ENCODE measurements around the gene MAP3K19.
"Not testable (repeated sequence)": the region's sequence is repeated elsewhere in the genome, so short reads cannot be mapped to it uniquely, and the experiment has no call there.

DNA sequence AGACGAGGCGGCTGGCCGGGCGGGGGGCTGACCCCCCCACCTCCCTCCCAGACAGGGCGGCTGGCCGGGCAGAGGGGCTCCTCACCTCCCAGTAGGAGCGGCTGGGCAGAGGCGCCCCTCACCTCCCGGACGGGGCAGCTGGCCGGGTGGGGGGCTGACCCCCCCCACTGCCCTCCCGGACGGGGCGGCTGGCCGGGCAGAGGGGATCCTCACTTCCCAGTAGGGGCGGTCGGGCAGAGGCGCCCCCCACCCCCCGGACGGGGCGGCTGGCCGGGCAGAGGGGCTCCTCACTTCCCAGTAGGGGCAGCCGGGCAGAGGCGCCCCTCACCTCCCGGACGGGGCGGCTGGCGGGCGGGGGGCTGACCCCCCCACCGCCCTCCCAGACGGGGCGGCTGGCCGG lies 14.0 kb downstream of the MAP3K19 start:
- not testable (repeated sequence) for TF ChIP-seq POLR2A (IDR thresholded peaks at IDR 0.05)
- TF ChIP-seq, protein P1, sequence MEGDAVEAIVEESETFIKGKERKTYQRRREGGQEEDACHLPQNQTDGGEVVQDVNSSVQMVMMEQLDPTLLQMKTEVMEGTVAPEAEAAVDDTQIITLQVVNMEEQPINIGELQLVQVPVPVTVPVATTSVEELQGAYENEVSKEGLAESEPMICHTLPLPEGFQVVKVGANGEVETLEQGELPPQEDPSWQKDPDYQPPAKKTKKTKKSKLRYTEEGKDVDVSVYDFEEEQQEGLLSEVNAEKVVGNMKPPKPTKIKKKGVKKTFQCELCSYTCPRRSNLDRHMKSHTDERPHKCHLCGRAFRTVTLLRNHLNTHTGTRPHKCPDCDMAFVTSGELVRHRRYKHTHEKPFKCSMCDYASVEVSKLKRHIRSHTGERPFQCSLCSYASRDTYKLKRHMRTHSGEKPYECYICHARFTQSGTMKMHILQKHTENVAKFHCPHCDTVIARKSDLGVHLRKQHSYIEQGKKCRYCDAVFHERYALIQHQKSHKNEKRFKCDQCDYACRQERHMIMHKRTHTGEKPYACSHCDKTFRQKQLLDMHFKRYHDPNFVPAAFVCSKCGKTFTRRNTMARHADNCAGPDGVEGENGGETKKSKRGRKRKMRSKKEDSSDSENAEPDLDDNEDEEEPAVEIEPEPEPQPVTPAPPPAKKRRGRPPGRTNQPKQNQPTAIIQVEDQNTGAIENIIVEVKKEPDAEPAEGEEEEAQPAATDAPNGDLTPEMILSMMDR (IDR thresholded peaks at IDR 0.05) = not testable (repeated sequence)

All from transverse colon (tissue), 3 donors.